ENCODE data around the gene TJAP1. TPM values are rescaled to one million over a fixed set of nuclear protein-coding genes. Genes with fewer than 3 reads are reported as not detected.

TJAP1 gene
- total and polyA plus RNA-seq, 7 experiments from 2014 or later, result 8.2 to 55.2 (median 31.6) TPM

GRCh38 chr6:43491750-43492661, 14.6 kb downstream of the TJAP1 start:
- H3K4me1 Mint-ChIP-seq, result peaks cover 18 to 47% (median 35%) of the 10 kb centered on the region in 7 donors
- peaks cover 0 to 8% (median 0%) of the 10 kb centered on the region in 5 donors for H3K36me3 Mint-ChIP-seq
- H3K27ac Mint-ChIP-seq, result peak overlapping the region in 2 of 9 donors; percentile 11 to 50
- Histone ChIP-seq H3K27ac (ENCODE audit: low read depth, low read length) (no peak overlapping the region), H3K27me3 (ENCODE audit: control insufficient read depth in 2 of 2, insufficient read depth in 2 of 2, low read length in 2 of 2) (no peaks in the 10 kb centered on the region), H3K4me3 (ENCODE audit: low read length) (no peak overlapping the region), H3K4me1 (ENCODE audit: control insufficient read depth in 2 of 2, insufficient read depth in 2 of 2, low read length in 2 of 2) (peaks cover 12 to 15% of the 10 kb centered on the region in 2 donors), H3K9me3 (ENCODE audit: control insufficient read depth in 2 of 3, low read length in 3 of 3) (no peaks in the 10 kb centered on the region), H3K36me3 (ENCODE audit: control insufficient read depth in 2 of 3, insufficient read depth in 3 of 3, low read length in 3 of 3) (peaks cover 0 to 16% (median 0%) of the 10 kb centered on the region in 3 experiments)
- ATAC-seq (no peak), DNase-seq (no peak)
- CTCF ChIA-PET, result interaction anchor here (0.6 kb wide), 1 partner anchor 1020 kb away, joined by 3 read pairs; no protein-coding TSS in a partner anchor
- intact Hi-C loops (cut with micrococcal nuclease), result no loop called here
- no peaks in the 10 kb centered on the region for H3K9me3 Mint-ChIP-seq
- POLR2A ChIA-PET, result interaction anchor here (0.6 kb wide), 1 partner anchor 198 kb away, joined by 4 read pairs; no protein-coding TSS in a partner anchor
- H3K27me3 Mint-ChIP-seq, result no peaks in the 10 kb centered on the region
- H3K4me3 Mint-ChIP-seq, result no peak overlapping the region

- Histone ChIP-seq H3K9me3 (ENCODE audit: control insufficient read depth in 2 of 3, low read length in 3 of 3) (no peaks in the 10 kb centered on the region), H3K27ac (ENCODE audit: low read depth, low read length) (no peak overlapping the region), H3K4me1 (ENCODE audit: control insufficient read depth in 2 of 2, insufficient read depth in 2 of 2, low read length in 2 of 2) (peaks cover 12 to 15% of the 10 kb centered on the region in 2 donors), H3K27me3 (ENCODE audit: control insufficient read depth in 2 of 2, insufficient read depth in 2 of 2, low read length in 2 of 2) (no peaks in the 10 kb centered on the region), H3K4me3 (ENCODE audit: low read length) (no peak overlapping the region), H3K36me3 (ENCODE audit: control insufficient read depth in 2 of 3, insufficient read depth in 3 of 3, low read length in 3 of 3) (peaks cover 0 to 23% (median 0%) of the 10 kb centered on the region in 3 experiments)
- CTCF ChIA-PET, result interaction anchor here (0.6 to 0.8 kb wide), 3 partner anchors 14 to 233 kb away, joined by 3 read pairs; no protein-coding TSS in a partner anchor
- H3K9me3 Mint-ChIP-seq, result no peaks in the 10 kb centered on the region
- H3K27me3 Mint-ChIP-seq, result no peaks in the 10 kb centered on the region
- H3K27ac Mint-ChIP-seq, result peak overlapping the region in 4 of 9 donors; percentile 11 to 89 (median 44)
- peaks cover 15 to 47% (median 35%) of the 10 kb centered on the region in 7 donors for H3K4me1 Mint-ChIP-seq
- no peak overlapping the region for H3K4me3 Mint-ChIP-seq
- POLR2A ChIA-PET, result interaction anchor here (0.6 kb wide), 1 partner anchor 198 kb away, joined by 4 read pairs; no protein-coding TSS in a partner anchor
- intact Hi-C loops (cut with micrococcal nuclease), result no loop called here
- peaks cover 0 to 8% (median 0%) of the 10 kb centered on the region in 5 donors for H3K36me3 Mint-ChIP-seq
- DNase-seq, result no peak
- ATAC-seq, result no peak
Measured at GRCh38 chr6:43492673-43493072, 15.3 kb downstream of the TJAP1 start.

- peak overlapping the region in 1 of 10 donors; percentile 15 for H3K4me3 Mint-ChIP-seq
- ATAC-seq, result no peak
- intact Hi-C loops (cut with micrococcal nuclease), result no loop called here
- Histone ChIP-seq H3K36me3 (ENCODE audit: control insufficient read depth in 2 of 3, insufficient read depth in 3 of 3, low read length in 3 of 3) (peaks cover 0 to 28% (median 0%) of the 10 kb centered on the region in 3 experiments), H3K9me3 (ENCODE audit: control insufficient read depth in 2 of 3, low read length in 3 of 3) (no peaks in the 10 kb centered on the region), H3K4me1 (ENCODE audit: control insufficient read depth in 2 of 2, insufficient read depth in 2 of 2, low read length in 2 of 2) (peaks cover 12 to 15% of the 10 kb centered on the region in 2 donors), H3K27me3 (ENCODE audit: control insufficient read depth in 2 of 2, insufficient read depth in 2 of 2, low read length in 2 of 2) (no peaks in the 10 kb centered on the region), H3K27ac (ENCODE audit: low read depth, low read length) (no peak overlapping the region), H3K4me3 (ENCODE audit: low read length) (no peak overlapping the region)
- peak overlapping the region in 4 of 9 donors; percentile 39 to 89 (median 48) for H3K27ac Mint-ChIP-seq
- H3K4me1 Mint-ChIP-seq, result peaks cover 15 to 46% (median 35%) of the 10 kb centered on the region in 7 donors
- no peaks in the 10 kb centered on the region for H3K27me3 Mint-ChIP-seq
- ChIA-PET CTCF (interaction anchor here (0.6 to 1.7 kb wide), 4 partner anchors 13 to 233 kb away, joined by 3 read pairs; no protein-coding TSS in a partner anchor), POLR2A (interaction anchor here (1.5 kb wide), 1 partner anchor 18 kb away, joined by 3 read pairs; no protein-coding TSS in a partner anchor)
- no peak for DNase-seq
- peaks cover 0 to 8% (median 0%) of the 10 kb centered on the region in 5 donors for H3K36me3 Mint-ChIP-seq
- no peaks in the 10 kb centered on the region for H3K9me3 Mint-ChIP-seq
Measured at GRCh38 chr6:43493230-43493629, 15.9 kb downstream of the TJAP1 start.

GRCh38 chr6:43493833-43494232, 16.5 kb downstream of the TJAP1 start:
- Mint-ChIP-seq H3K4me1 (peaks cover 15 to 46% (median 35%) of the 10 kb centered on the region in 7 donors), H3K36me3 (peaks cover 0 to 9% (median 0%) of the 10 kb centered on the region in 5 donors)
- ATAC-seq, result no peak

GRCh38 chr6:43494321-43494720, 17.0 kb downstream of the TJAP1 start:
- H3K4me3 ChIP-seq (ENCODE audit: low read length), result no peak overlapping the region
- H3K27me3 Mint-ChIP-seq, result no peaks in the 10 kb centered on the region
- peaks cover 15 to 44% (median 31%) of the 10 kb centered on the region in 7 donors for H3K4me1 Mint-ChIP-seq
- peak overlapping the region; percentile 3 for H3K27ac ChIP-seq (ENCODE audit: low read depth, low read length)
- peaks cover 0 to 9% (median 0%) of the 10 kb centered on the region in 5 donors for H3K36me3 Mint-ChIP-seq
- H3K27ac Mint-ChIP-seq, result peak overlapping the region in 6 of 9 donors; percentile 39 to 89 (median 58)
- ChIA-PET CTCF (interaction anchor here (1.2 to 1.7 kb wide), 4 partner anchors 13 to 232 kb away, joined by 3 to 8 read pairs (median 4); no protein-coding TSS in a partner anchor), POLR2A (interaction anchor here (0.6 to 1.6 kb wide), 5 partner anchors 17 to 159 kb away, joined by 3 to 8 read pairs (median 3); partner anchors contain the start of genes ABCC10 and DLK2)
- H3K9me3 ChIP-seq (ENCODE audit: control insufficient read depth in 2 of 3, low read length in 3 of 3), result no peaks in the 10 kb centered on the region
- no peaks in the 10 kb centered on the region for H3K27me3 ChIP-seq (ENCODE audit: control insufficient read depth in 2 of 2, insufficient read depth in 2 of 2, low read length in 2 of 2)
- no peaks in the 10 kb centered on the region for H3K9me3 Mint-ChIP-seq
- ATAC-seq, result no peak
- H3K4me3 Mint-ChIP-seq, result peak overlapping the region in 5 of 10 donors; percentile 17 to 47 (median 22)
- H3K4me1 ChIP-seq (ENCODE audit: control insufficient read depth in 2 of 2, insufficient read depth in 2 of 2, low read length in 2 of 2), result peaks cover 12 to 15% of the 10 kb centered on the region in 2 donors
- intact Hi-C loops (cut with micrococcal nuclease), result no loop called here
- peaks cover 0 to 39% (median 4%) of the 10 kb centered on the region in 3 experiments for H3K36me3 ChIP-seq (ENCODE audit: control insufficient read depth in 2 of 3, insufficient read depth in 3 of 3, low read length in 3 of 3)
- DNase-seq, result no peak

More at GRCh38 chr6:43493833-43494232, 16.5 kb downstream of the TJAP1 start:
- no peak for DNase-seq
- POLR2A ChIA-PET, result interaction anchor here (0.8 to 1.5 kb wide), 2 partner anchors 17 to 66 kb away, joined by 3 read pairs; partner anchors contain the start of gene ABCC10
- Histone ChIP-seq H3K4me1 (ENCODE audit: control insufficient read depth in 2 of 2, insufficient read depth in 2 of 2, low read length in 2 of 2) (peaks cover 12 to 15% of the 10 kb centered on the region in 2 donors), H3K27ac (ENCODE audit: low read depth, low read length) (peak overlapping the region; percentile 3), H3K36me3 (ENCODE audit: control insufficient read depth in 2 of 3, insufficient read depth in 3 of 3, low read length in 3 of 3) (peaks cover 0 to 34% (median 0%) of the 10 kb centered on the region in 3 experiments), H3K27me3 (ENCODE audit: control insufficient read depth in 2 of 2, insufficient read depth in 2 of 2, low read length in 2 of 2) (no peaks in the 10 kb centered on the region), H3K9me3 (ENCODE audit: control insufficient read depth in 2 of 3, low read length in 3 of 3) (no peaks in the 10 kb centered on the region), H3K4me3 (ENCODE audit: low read length) (no peak overlapping the region)
- H3K4me3 Mint-ChIP-seq, result peak overlapping the region in 5 of 10 donors; percentile 17 to 47 (median 22)
- intact Hi-C loops (cut with micrococcal nuclease), result no loop called here
- H3K27me3 Mint-ChIP-seq, result no peaks in the 10 kb centered on the region
- CTCF ChIA-PET, result interaction anchor here (1.2 to 1.7 kb wide), 2 partner anchors 14 to 29 kb away, joined by 3 to 4 read pairs; no protein-coding TSS in a partner anchor
- no peaks in the 10 kb centered on the region for H3K9me3 Mint-ChIP-seq
- peak overlapping the region in 7 of 9 donors; percentile 21 to 89 (median 45) for H3K27ac Mint-ChIP-seq

- no peaks in the 10 kb centered on the region for H3K9me3 Mint-ChIP-seq
- peaks cover 12 to 15% of the 10 kb centered on the region in 2 donors for H3K4me1 ChIP-seq (ENCODE audit: control insufficient read depth in 2 of 2, insufficient read depth in 2 of 2, low read length in 2 of 2)
- H3K4me3 Mint-ChIP-seq, result peak overlapping the region in 3 of 10 donors; percentile 53 to 63 (median 55)
- CTCF ChIA-PET, result interaction anchor here (0.8 to 1.7 kb wide), 6 partner anchors 8 to 232 kb away, joined by 3 to 8 read pairs (median 3); no protein-coding TSS in a partner anchor
- H3K36me3 Mint-ChIP-seq, result peaks cover 0 to 13% (median 0%) of the 10 kb centered on the region in 5 donors
- peaks cover 0 to 44% (median 9%) of the 10 kb centered on the region in 3 experiments for H3K36me3 ChIP-seq (ENCODE audit: control insufficient read depth in 2 of 3, insufficient read depth in 3 of 3, low read length in 3 of 3)
- peak overlapping the region in 7 of 9 donors; percentile 71 to 88 (median 80) for H3K27ac Mint-ChIP-seq
- H3K9me3 ChIP-seq (ENCODE audit: control insufficient read depth in 2 of 3, low read length in 3 of 3), result no peaks in the 10 kb centered on the region
- H3K27me3 ChIP-seq (ENCODE audit: control insufficient read depth in 2 of 2, insufficient read depth in 2 of 2, low read length in 2 of 2), result no peaks in the 10 kb centered on the region
- POLR2A ChIA-PET, result interaction anchor here (0.6 to 1.6 kb wide), 7 partner anchors 13 to 749 kb away, joined by 3 to 8 read pairs (median 3); partner anchors contain the start of genes ABCC10, DLK2 and TBCC
- DNase-seq (no peak), ATAC-seq (no peak)
- peak overlapping the region; percentile 37 for H3K27ac ChIP-seq (ENCODE audit: low read depth, low read length)
- intact Hi-C loops (cut with micrococcal nuclease), result loop anchor here in 1 of 2 donors (1.0 kb wide), 2 partner anchors 40 to 108 kb away; no protein-coding TSS in a partner anchor
- H3K4me1 Mint-ChIP-seq, result peaks cover 15 to 44% (median 31%) of the 10 kb centered on the region in 7 donors
- H3K27me3 Mint-ChIP-seq, result no peaks in the 10 kb centered on the region
- H3K4me3 ChIP-seq (ENCODE audit: low read length), result no peak overlapping the region
Measured at GRCh38 chr6:43494766-43495165, 17.4 kb downstream of the TJAP1 start.

Data from naive thymus-derived CD4-positive, alpha-beta T cell (primary cell).